Ishikawa (cell line): Measurements from ENCODE around the gene WNT4.

ENCODE experiments used
- CEBPB ChIP-seq: IDR thresholded peaks from 2 replicates; pipeline ENCODE4 v1.6.1; 2012
- EP300 ChIP-seq: IDR thresholded peaks from 2 replicates; pipeline ENCODE4 v1.6.1; 2012; ENCODE audit warnings: borderline replicate concordance
- FOXM1 ChIP-seq: IDR thresholded peaks from 2 replicates; pipeline ENCODE4 v1.6.1; 2012; ENCODE audit warnings: low read depth, borderline replicate concordance
- MAX ChIP-seq: IDR thresholded peaks from 2 replicates; pipeline ENCODE4 v1.6.1; 2012
- REST ChIP-seq: IDR thresholded peaks from 2 replicates; pipeline ENCODE4 v1.6.1; 2012; ENCODE audit warnings: low read depth, mild to moderate bottlenecking
- TAF1 ChIP-seq: IDR thresholded peaks from 2 replicates; pipeline ENCODE4 v1.6.1; 2012; ENCODE audit warnings: low read depth, mild to moderate bottlenecking
- TCF12 ChIP-seq: IDR thresholded peaks from 2 replicates; pipeline ENCODE4 v1.6.1; 2012; ENCODE audit warnings: low read depth
- TEAD4 ChIP-seq: IDR thresholded peaks from 2 replicates; pipeline ENCODE4 v1.6.1; 2012
- YY1 ChIP-seq: IDR thresholded peaks from 2 replicates; pipeline ENCODE4 v1.6.1; 2012; ENCODE audit warnings: low read depth
- TF ChIP-seq, protein P1 (sequence below): IDR thresholded peaks from 2 replicates; pipeline ENCODE4 v1.6.1; 2012

DNA sequence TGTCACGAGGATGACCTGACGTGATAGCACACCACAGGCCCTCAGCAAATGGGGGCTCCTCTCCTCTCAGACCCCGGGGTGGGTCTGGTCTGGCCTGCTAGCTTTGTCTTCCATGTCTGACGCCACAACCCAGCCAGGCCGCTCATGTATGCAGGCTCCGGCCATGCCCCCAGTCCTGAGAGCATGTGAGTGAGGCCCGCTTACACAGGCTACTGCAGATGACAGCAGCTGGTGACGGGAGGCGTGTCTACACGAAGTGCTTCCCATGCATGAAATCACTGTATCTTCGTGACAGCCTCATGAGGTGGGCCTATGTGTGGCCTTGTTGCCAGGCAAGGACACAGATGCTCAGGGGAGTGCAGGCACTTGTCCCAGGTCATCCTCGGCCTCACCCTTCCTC, 16.4 kb downstream of the WNT4 start:
- TF ChIP-seq EP300 (no peak), REST (no peak), MAX (no peak), TAF1 (no peak), TCF12 (no peak), TEAD4 (no peak), CEBPB (no peak), FOXM1 (no peak), YY1 (no peak)
- TF ChIP-seq, protein P1, sequence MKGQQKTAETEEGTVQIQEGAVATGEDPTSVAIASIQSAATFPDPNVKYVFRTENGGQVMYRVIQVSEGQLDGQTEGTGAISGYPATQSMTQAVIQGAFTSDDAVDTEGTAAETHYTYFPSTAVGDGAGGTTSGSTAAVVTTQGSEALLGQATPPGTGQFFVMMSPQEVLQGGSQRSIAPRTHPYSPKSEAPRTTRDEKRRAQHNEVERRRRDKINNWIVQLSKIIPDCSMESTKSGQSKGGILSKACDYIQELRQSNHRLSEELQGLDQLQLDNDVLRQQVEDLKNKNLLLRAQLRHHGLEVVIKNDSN, result no peak
